HepG2 (cell line): ENCODE results near the gene TBC1D20. TPM values are rescaled to one million over a fixed set of nuclear protein-coding genes. Genes with fewer than 3 reads are reported as not detected.

Experiments
- EEA1 ChIP-seq: sonication (generic); formaldehyde crosslinking; IDR thresholded peaks from 2 replicates; pipeline ENCODE4 v1.5.1; 2020; ENCODE audit warnings: mild to moderate bottlenecking, missing genetic modification reagents, borderline replicate concordance
- HMGXB4 ChIP-seq, 2 experiments: sonication (generic) in 1 of 2; formaldehyde crosslinking in 1 of 2; IDR thresholded peaks; 2 replicates each; pipeline versions ENCODE4 v1.4.0 to v1.6.1; 2018 to 2020; ENCODE audit warnings: missing genetic modification reagents in 2 of 2, borderline replicate concordance in 1 of 2, low read depth in 1 of 2, mild to moderate bottlenecking in 1 of 2, missing biosample characterization in 1 of 2
- NCOA5 ChIP-seq: sonication (generic); formaldehyde crosslinking; IDR thresholded peaks from 2 replicates; pipeline ENCODE4 v1.4.0; 2020; ENCODE audit warnings: missing genetic modification reagents
- NFYC ChIP-seq: IDR thresholded peaks from 2 replicates; pipeline ENCODE4 v1.6.1; 2016; ENCODE audit warnings: missing genetic modification reagents, missing compliant biosample characterization
- NR2C2 ChIP-seq: sonication (generic); formaldehyde crosslinking; IDR thresholded peaks from 2 replicates; pipeline ENCODE4 v1.4.0; 2020; ENCODE audit warnings: missing genetic modification reagents, mild to moderate bottlenecking, moderate library complexity, borderline replicate concordance
- PRPF4 ChIP-seq: fragments of 200-400 bp; formaldehyde crosslinking; IDR thresholded peaks from 2 replicates; pipeline ENCODE4 v1.6.1; 2016; ENCODE audit warnings: low read length, low read depth; ENCODE audit not compliant: poor library complexity, severe bottlenecking
- RARG ChIP-seq: sonication (generic); formaldehyde crosslinking; IDR thresholded peaks from 2 replicates; pipeline ENCODE4 v1.4.0; 2020; ENCODE audit warnings: low read depth, mild to moderate bottlenecking, missing genetic modification reagents
- RORA ChIP-seq: sonication (generic); formaldehyde crosslinking; IDR thresholded peaks from 2 replicates; pipeline ENCODE4 v1.5.0; 2020; ENCODE audit warnings: mild to moderate bottlenecking, missing genetic modification reagents, moderate library complexity
- SCMH1 ChIP-seq: sonication (generic); formaldehyde crosslinking; IDR thresholded peaks from 2 replicates; pipeline ENCODE4 v1.9.0; 2021; ENCODE audit warnings: missing genetic modification reagents, mild to moderate bottlenecking, borderline replicate concordance
- ZBTB34 ChIP-seq: sonication (generic); formaldehyde crosslinking; IDR thresholded peaks from 2 replicates; pipeline ENCODE4 v1.8.0; 2022; ENCODE audit warnings: mild to moderate bottlenecking, missing genetic modification reagents
- ZFX ChIP-seq: sonication (generic); formaldehyde crosslinking; IDR thresholded peaks from 2 replicates; pipeline ENCODE4 v1.4.0; 2020; ENCODE audit warnings: mild to moderate bottlenecking, low read depth, missing genetic modification reagents, moderate library complexity
- ZNF136 ChIP-seq: sonication (generic); formaldehyde crosslinking; IDR thresholded peaks from 2 replicates; pipeline ENCODE4 v1.8.1; 2022; ENCODE audit warnings: low read depth, mild to moderate bottlenecking, moderate library complexity, missing genetic modification reagents
- ZNF234 ChIP-seq: sonication (generic); formaldehyde crosslinking; conservative IDR thresholded peaks from 2 replicates; pipeline ENCODE4 v1.5.1; 2020; ENCODE audit warnings: mild to moderate bottlenecking, missing genetic modification reagents
- ZNF280B ChIP-seq: sonication (generic); formaldehyde crosslinking; IDR thresholded peaks from 2 replicates; pipeline ENCODE4 v1.5.0; 2020; ENCODE audit warnings: missing genetic modification reagents, mild to moderate bottlenecking, borderline replicate concordance
- ZNF382 ChIP-seq: sonication (generic); formaldehyde crosslinking; IDR thresholded peaks from 2 replicates; pipeline ENCODE4 v1.5.0; 2020; ENCODE audit warnings: missing genetic modification reagents, mild to moderate bottlenecking, borderline replicate concordance
- ZNF570 ChIP-seq: sonication (generic); formaldehyde crosslinking; IDR thresholded peaks from 2 replicates; pipeline ENCODE4 v1.4.0; 2020; ENCODE audit warnings: mild to moderate bottlenecking, missing genetic modification reagents, borderline replicate concordance
- ZNF879 ChIP-seq: sonication (generic); formaldehyde crosslinking; IDR thresholded peaks from 2 replicates; pipeline ENCODE4 v1.8.1; 2023; ENCODE audit warnings: missing genetic modification reagents
- ZSCAN20 ChIP-seq: sonication (generic); formaldehyde crosslinking; IDR thresholded peaks from 2 replicates; pipeline ENCODE4 v1.4.0; 2020; ENCODE audit warnings: missing genetic modification reagents, mild to moderate bottlenecking, borderline replicate concordance
- polyA plus RNA-seq, 8 experiments: library from polyadenylated mRNA; depleted of rRNA in 3 of 8; stranded (reverse) in 7 of 8; unstranded in 1 of 8; fragments of >200 nt; fragmentation: Illumina TruSeq in 4 of 8; extraction: Trizol in 4 of 8; gene quantifications; 2 replicates each; pipeline versions ENCODE4 v1.2.1 to v1.2.3, GENCODE V29; 2011 to 2016; ENCODE audit warnings: low read depth in 4 of 8, missing spikeins in 1 of 8, mixed read lengths in 1 of 8; ENCODE audit not compliant: insufficient read depth in 1 of 8
- total RNA-seq, 5 experiments: library from RNA; depleted of rRNA; stranded (reverse); fragments of >200 nt; fragmentation: Illumina TruSeq; extraction: Trizol; gene quantifications; 2 replicates each; pipeline ENCODE4 v1.2.3, GENCODE V29; 2016; ENCODE audit warnings: low read depth in 1 of 5
- TF ChIP-seq, protein P1 (sequence below): sonication (generic); formaldehyde crosslinking; IDR thresholded peaks from 2 replicates; pipeline ENCODE4 v1.4.0; 2020; ENCODE audit warnings: missing genetic modification reagents

TBC1D20 gene
- total and polyA plus RNA-seq, 2 of the 13 experiments (the other 11 are each of a cell fraction or from before 2014, with no cell fraction given), result 36.6 to 47.1 TPM

DNA sequence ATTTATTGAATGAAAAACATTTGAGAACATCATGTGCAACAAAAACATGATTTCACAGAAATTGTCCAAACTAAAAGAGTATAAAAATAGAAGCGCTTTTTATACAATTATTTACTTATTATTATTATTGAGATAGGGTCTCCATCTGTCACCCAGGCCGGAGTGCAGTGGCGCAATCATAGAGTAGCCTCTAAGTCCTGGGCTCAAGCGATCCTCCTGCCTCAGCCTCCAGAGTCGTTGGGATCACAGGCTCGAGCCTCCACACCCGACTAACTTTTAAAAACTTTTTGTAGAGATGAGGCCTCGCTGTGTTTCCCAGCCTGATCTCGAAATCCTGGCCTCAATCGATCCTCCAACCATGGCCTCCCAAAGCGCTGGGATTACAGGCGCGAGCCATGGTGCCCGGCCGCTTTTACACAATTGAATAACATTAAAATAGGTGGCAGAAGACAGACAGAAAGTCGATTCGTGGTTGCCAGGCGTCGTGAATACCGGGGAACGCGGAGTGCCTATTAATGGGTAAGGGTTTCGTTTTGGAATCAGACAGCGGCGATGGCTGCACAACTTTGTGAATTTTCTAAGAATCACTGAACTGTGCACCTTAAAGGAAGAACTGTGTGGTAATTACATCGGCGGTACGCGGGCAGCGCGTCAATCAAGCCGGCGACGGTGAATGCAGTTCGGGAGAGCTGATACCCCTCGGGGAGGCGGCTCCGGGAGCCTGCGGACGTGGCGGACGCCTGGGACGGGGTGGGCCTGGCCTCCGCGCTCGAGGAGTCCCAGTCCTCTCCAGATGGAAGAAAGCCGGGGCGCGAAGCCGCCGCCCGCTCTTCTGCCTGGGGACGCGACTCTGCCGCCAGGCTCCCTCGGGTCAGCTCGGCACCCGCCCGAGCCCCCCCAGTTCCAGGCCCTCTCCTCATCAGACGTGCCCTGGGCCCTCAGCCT lies 807 bp downstream of the TBC1D20 start (continued):
- no peak; the same call in 1 of the 2 replicates for TF ChIP-seq NFYC (CRISPR knock-in tag)
- no peak for TF ChIP-seq ZNF570
- TF ChIP-seq PRPF4, result no peak
- no peak for TF ChIP-seq ZBTB34 (CRISPR knock-in tag)
- TF ChIP-seq ZNF234, result 0 out of 2 replicates have a peak, but pooled peaks have one; percentile 29
- peak in 1 of 2 experiments; percentile 68; a peak in 3 of 4 replicates for TF ChIP-seq HMGXB4 (CRISPR knock-in tag; IDR thresholded peaks at IDR 0.05; ENCODE audit: borderline replicate concordance in 1 of 2, low read depth in 1 of 2)
- no peak for TF ChIP-seq ZNF136 (CRISPR knock-in tag)
- peak; percentile 93 for TF ChIP-seq ZNF280B (CRISPR knock-in tag)
- TF ChIP-seq ZSCAN20 (CRISPR knock-in tag), result peak; percentile 26
- TF ChIP-seq RORA (CRISPR knock-in tag), result no peak
- no peak for TF ChIP-seq ZFX (CRISPR knock-in tag)
- TF ChIP-seq, protein P1, sequence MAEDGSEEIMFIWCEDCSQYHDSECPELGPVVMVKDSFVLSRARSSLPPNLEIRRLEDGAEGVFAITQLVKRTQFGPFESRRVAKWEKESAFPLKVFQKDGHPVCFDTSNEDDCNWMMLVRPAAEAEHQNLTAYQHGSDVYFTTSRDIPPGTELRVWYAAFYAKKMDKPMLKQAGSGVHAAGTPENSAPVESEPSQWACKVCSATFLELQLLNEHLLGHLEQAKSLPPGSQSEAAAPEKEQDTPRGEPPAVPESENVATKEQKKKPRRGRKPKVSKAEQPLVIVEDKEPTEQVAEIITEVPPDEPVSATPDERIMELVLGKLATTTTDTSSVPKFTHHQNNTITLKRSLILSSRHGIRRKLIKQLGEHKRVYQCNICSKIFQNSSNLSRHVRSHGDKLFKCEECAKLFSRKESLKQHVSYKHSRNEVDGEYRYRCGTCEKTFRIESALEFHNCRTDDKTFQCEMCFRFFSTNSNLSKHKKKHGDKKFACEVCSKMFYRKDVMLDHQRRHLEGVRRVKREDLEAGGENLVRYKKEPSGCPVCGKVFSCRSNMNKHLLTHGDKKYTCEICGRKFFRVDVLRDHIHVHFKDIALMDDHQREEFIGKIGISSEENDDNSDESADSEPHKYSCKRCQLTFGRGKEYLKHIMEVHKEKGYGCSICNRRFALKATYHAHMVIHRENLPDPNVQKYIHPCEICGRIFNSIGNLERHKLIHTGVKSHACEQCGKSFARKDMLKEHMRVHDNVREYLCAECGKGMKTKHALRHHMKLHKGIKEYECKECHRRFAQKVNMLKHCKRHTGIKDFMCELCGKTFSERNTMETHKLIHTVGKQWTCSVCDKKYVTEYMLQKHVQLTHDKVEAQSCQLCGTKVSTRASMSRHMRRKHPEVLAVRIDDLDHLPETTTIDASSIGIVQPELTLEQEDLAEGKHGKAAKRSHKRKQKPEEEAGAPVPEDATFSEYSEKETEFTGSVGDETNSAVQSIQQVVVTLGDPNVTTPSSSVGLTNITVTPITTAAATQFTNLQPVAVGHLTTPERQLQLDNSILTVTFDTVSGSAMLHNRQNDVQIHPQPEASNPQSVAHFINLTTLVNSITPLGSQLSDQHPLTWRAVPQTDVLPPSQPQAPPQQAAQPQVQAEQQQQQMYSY (CRISPR knock-in tag), result no peak; the same call in none of the 2 replicates
- no peak for TF ChIP-seq SCMH1 (CRISPR knock-in tag)
- peak; percentile 9; the same call in 1 of the 2 replicates for TF ChIP-seq NR2C2
- TF ChIP-seq EEA1 (CRISPR knock-in tag), result no peak
- no peak for TF ChIP-seq RARG
- TF ChIP-seq NCOA5 (CRISPR knock-in tag), result no peak
- no peak for TF ChIP-seq ZNF382 (CRISPR knock-in tag)
- no peak; the same call in 1 of the 2 replicates for TF ChIP-seq ZNF879 (CRISPR knock-in tag)
